Thymus (tissue), 2 donors: Measurements from ENCODE around the gene ZNF333. TPM values are rescaled to one million over a fixed set of nuclear protein-coding genes. Genes with fewer than 3 reads are reported as not detected.

Source experiments
- polyA plus RNA-seq: library from polyadenylated mRNA; stranded (reverse); fragments of 200-250 nt; gene quantifications from one replicate; pipeline ENCODE4 v1.2.3, GENCODE V29; 2013
- total RNA-seq: library from RNA; stranded (reverse); fragments of 120-200 nt; gene quantifications from one replicate; pipeline ENCODE4 v1.2.4, GENCODE V29; 2013
- donor health status: healthy.

The ZNF333 gene
- total and polyA plus RNA-seq, 2 donors = 6.8 to 14.5 TPM

Other genes starting within 250 kb of the ZNF333 start
- gene PTGER1, start 214.7 kb upstream of the ZNF333 start, total RNA-seq = not detected
- 0.11 TPM for gene PTGER1, start 214.7 kb upstream of the ZNF333 start, polyA plus RNA-seq
- gene GIPC1, start 193.9 kb upstream of the ZNF333 start, total RNA-seq = 63.1 TPM
- gene GIPC1, start 193.9 kb upstream of the ZNF333 start, polyA plus RNA-seq = 58.5 TPM
- 70.7 TPM for gene DNAJB1, start 171.7 kb upstream of the ZNF333 start, total RNA-seq
- gene DNAJB1, start 171.7 kb upstream of the ZNF333 start, polyA plus RNA-seq = 65.0 TPM
- 51.3 TPM for gene TECR, start 160.5 kb upstream of the ZNF333 start, total RNA-seq
- 143 TPM for gene TECR, start 160.5 kb upstream of the ZNF333 start, polyA plus RNA-seq
- gene NDUFB7, start 118.0 kb upstream of the ZNF333 start, total RNA-seq = 255 TPM
- gene NDUFB7, start 118.0 kb upstream of the ZNF333 start, polyA plus RNA-seq = 216 TPM
- 1.2 TPM for gene CLEC17A, start 107.0 kb upstream of the ZNF333 start, total RNA-seq
- gene CLEC17A, start 107.0 kb upstream of the ZNF333 start, polyA plus RNA-seq = 2.3 TPM
- 0.33 TPM for gene ADGRE3, start 15.2 kb upstream of the ZNF333 start, total RNA-seq
- 0.09 TPM for gene ADGRE3, start 15.2 kb upstream of the ZNF333 start, polyA plus RNA-seq
- gene ADGRE2, start 88.5 kb downstream of the ZNF333 start, total RNA-seq = 1.2 TPM
- gene ADGRE2, start 88.5 kb downstream of the ZNF333 start, polyA plus RNA-seq = 3.4 TPM
- not detected for gene OR7A5, start 145.1 kb downstream of the ZNF333 start, total RNA-seq
- gene OR7A5, start 145.1 kb downstream of the ZNF333 start, polyA plus RNA-seq = 0.16 TPM
- not detected for gene OR7C1, start 145.1 kb downstream of the ZNF333 start, total RNA-seq
- gene OR7C1, start 145.1 kb downstream of the ZNF333 start, polyA plus RNA-seq = 0.11 TPM
- not detected for gene OR7A10, start 158.9 kb downstream of the ZNF333 start, total RNA-seq
- not detected for gene OR7A10, start 158.9 kb downstream of the ZNF333 start, polyA plus RNA-seq
- not detected for gene OR7A17, start 196.1 kb downstream of the ZNF333 start, total RNA-seq
- gene OR7A17, start 196.1 kb downstream of the ZNF333 start, polyA plus RNA-seq = not detected